Activated CD4-positive, alpha-beta T cell treated with anti-CD3 and anti-CD28 coated beads for 4 hours (primary cell): ENCODE results near the gene TMEM225B.
"Not testable (repeated sequence)": the region's sequence is repeated elsewhere in the genome, so short reads cannot be mapped to it uniquely, and the experiment has no call there.

ENCODE experiments used
- DNase-seq, 2 donors: peaks; one replicate each; pipeline ENCODE4 v3.0.0-alpha.2; 2020

TMEM225B gene, protein sequence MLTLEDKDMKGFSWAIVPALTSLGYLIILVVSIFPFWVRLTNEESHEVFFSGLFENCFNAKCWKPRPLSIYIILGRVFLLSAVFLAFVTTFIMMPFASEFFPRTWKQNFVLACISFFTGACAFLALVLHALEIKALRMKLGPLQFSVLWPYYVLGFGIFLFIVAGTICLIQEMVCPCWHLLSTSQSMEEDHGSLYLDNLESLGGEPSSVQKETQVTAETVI

DNA sequence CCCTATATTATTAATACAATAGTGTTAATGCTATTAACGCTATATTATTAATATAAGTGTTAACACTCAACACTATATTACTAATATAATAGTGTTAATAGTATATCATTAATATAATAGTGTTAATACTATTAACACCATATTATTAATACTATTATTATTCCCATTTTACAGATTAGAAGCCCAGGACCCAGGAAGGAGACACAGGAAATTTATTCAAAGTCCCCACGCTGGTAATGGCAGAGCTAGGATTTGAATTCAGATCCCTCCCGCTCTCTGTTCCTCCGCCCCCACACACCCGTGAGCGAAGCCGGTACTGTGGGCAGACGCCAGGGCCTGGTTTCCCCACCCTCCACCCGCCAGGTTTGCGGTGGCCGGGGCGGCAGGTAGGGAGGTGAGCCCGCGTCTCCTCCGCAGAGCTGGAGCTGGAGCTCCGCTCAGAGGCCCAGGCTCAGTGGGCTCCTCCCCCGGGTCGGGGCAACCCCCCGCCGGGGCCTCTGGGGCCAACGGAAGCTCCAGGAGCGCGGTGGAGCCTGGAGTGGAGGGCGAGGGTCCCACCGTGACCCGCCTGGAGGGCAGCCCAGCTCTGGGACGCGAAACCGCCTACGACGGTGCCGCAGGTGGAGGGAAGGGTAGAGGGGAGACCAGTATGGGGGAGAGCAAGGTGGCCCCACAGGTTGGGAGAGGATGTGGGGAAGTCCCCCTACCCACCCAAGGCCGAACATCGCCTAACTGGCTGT lies at the start of gene TMEM225B:
Gene TMEM225B, plus strand, starts transcription at position 506 of the 740 bp plus-strand sequence. CDS start 6,122 bp downstream, outside the sequence.
- no peak for DNase-seq

DNA sequence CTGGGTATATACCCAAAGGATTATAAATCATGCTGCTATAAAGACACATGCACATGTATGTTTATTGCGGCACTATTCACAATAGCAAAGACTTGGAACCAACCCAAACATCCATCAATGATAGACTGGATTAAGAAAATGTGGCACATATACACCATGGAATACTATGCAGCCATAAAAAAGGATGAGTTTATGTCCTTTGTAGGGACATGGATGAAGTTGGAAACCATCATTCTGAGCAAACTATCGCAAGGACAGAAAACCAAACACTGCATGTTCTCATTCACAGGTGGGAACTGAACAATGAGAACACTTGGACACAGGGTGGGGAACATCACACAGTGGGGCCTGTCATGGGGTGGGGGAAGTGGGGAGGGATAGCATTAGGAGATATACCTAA lies 48.5 kb upstream of the TMEM225B start:
- not testable (repeated sequence) for DNase-seq

DNA sequence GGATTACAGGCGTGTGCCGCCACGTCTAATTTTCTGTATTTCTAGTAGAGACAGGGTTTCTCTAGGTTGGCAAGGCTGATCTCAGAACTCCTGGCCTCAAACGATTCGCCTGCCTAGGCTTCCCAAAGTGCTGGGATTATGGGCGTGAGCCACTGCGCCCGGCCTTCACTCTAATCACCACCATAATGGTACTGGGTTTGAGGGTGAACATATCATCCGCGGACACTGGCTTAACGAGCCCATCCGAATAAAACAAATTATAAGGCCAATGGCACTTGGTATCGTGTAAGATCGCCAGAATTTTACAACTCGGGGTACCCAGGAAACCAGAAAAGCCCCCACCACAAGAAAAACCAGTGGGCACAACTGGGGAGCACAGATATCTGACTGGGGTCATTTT lies 46.7 kb upstream of the TMEM225B start:
- DNase-seq, result no peak

DNA sequence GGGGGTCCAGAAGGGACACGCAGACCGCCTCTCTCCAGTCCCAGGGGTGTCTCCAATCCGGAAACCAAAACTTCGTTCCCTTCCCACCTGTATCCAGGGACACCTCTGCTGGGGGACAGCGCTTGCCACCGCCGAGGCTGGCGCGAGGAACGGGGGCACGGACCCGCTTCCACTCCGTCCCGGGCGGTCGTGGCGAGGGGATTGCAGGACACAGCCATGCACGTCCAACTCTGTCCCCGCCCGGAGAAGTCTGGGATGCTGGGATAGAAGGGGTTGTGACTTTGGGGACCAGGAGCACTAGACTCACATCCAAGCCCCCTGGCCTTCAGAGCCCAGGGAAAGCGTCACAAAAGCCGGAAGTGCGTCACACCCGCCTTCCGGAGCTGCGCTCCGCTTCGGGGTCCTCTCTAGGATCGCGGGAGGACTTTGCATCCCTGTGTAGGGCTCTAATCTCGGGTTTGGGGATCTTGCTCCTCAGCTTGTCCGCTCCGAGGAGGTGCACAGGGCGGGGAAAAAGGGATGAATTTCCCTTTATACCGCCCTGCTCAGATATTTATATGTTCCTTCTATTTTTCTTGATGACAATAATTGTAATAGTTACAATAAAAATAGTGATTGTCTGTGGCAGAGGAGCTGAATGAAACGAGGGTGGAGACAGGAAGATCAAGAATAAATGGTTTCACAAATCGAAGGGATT lies 46.2 kb upstream of the TMEM225B start, which contains the start of gene FAM200A:
Gene FAM200A, minus strand, starts transcription at position 348 of the 697 bp plus-strand sequence. CDS start 3,707 bp downstream, outside the sequence.
- peak; percentile 80 to 82 for DNase-seq

DNA sequence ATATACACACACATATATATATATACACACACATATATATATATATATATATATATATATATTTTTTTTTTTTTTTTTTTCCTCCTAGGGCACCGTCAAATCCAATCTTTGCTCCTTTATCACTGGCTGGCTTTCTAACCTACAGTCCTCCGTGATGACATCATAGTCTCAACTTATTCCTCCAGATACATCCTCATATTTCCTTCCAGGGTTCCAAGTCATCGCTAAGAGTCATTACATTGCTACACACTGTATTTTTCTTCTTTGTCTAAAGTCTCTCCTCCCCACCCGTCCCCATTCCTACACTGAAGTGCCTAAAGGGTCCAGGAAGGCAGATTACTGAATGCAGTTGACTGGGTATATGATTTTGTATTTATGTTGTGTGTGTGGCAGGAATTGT lies 45.0 kb upstream of the TMEM225B start:
- no peak for DNase-seq

DNA sequence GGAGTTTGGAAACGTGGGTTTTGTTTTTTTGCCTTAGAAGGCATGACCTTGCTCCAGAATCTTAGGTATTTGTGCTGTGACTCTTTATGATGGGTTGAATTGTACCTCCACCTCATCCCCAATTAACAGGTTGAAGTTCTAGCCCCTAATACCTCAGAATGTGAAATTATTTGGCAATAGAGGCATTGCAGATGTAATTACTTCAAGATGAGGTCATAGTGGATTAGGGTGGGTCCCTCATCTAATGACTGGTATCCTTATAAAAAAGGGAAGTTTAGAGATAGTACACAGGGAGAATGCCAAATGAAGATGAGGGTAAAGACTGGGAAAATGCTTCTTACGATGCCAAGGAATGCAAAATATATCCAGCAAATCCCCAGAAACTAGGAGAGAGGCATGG lies 43.1 kb upstream of the TMEM225B start:
- no peak for DNase-seq

DNA sequence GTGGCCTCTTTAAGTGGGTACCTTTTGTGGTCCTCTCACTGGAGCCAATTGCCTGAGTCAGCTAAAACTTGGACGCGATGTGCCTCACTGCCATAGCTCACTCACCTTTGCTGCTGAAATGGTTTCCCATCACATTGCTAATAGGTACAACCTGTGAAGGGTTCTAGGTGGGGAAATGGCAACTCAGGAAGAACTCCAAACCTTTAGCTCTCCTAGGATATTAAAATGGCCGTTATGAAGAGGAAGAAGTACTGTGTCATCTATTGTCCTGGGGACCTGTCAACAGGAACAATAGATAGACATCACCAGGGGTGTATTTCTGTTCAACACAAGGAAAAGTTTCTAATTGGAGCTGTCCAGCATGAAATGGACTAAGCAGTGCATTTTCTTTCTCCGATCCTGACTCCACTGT lies 40.9 kb upstream of the TMEM225B start:
- DNase-seq, result no peak

DNA sequence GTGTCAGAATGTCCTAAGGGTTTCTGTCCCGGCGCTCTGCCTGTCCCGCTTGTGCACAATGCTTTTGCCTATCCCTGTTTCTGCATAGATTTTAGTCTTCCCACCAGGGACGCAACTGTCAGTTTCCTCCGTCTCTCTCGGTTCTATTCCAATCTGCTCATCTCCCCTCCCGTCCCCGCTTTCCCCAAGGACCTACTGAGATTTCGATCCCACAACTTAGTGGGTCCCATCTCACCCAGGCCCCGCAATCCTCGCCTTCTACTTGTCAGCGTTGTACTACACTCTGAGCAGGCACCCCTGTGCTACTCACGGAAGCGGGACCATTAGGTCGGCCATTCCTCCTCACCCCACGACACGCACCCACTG lies 40.1 kb upstream of the TMEM225B start:
- no peak for DNase-seq

DNA sequence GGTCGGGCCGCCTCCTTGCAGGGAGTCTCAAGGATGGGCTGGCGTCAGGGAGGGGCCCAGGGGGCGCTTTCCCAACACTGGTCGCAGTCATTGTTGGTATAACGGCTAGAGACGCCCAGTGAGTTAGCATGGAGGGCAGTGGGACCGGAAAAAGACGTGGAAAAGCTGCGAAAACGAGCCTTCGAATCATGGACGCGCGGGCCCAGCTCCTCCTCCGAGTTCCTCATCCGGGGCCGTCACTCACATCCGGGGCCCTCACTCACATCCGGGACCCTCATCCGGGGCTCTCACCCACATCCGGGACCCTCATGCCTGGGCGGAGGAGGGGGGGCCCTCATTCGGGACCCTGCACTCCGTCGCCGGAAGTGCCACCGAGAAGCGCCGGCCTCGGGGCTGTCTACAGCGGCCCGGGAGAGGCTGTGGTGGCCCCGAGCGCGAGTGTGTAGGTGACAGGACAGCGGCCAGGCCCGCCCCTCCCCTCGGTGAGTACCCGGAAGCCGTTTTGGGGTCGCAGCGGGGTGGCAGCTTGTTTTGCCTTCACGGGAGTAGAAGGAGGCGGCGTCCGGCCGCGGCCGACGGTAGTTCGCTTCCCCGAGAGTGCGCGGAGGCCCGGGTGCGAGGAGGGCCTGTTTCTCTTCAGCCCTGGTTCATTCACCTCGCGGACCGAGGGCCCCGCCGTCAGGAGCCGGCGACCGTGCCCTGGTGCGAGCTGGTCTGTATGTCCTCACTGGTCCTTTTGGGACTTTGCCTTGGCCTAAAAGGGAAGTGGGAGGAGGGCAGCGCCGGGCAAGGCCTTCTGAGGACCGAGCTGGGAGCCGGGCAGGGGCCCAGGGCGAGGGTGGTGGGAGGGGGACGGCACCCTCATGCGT lies 39.5 kb upstream of the TMEM225B start, which contains the start of gene ZNF655:
Gene ZNF655, plus strand, starts transcription at position 337 of the 869 bp plus-strand sequence. CDS start 1,918 bp downstream, outside the sequence.
- DNase-seq, result peak; percentile 82 to 86

DNA sequence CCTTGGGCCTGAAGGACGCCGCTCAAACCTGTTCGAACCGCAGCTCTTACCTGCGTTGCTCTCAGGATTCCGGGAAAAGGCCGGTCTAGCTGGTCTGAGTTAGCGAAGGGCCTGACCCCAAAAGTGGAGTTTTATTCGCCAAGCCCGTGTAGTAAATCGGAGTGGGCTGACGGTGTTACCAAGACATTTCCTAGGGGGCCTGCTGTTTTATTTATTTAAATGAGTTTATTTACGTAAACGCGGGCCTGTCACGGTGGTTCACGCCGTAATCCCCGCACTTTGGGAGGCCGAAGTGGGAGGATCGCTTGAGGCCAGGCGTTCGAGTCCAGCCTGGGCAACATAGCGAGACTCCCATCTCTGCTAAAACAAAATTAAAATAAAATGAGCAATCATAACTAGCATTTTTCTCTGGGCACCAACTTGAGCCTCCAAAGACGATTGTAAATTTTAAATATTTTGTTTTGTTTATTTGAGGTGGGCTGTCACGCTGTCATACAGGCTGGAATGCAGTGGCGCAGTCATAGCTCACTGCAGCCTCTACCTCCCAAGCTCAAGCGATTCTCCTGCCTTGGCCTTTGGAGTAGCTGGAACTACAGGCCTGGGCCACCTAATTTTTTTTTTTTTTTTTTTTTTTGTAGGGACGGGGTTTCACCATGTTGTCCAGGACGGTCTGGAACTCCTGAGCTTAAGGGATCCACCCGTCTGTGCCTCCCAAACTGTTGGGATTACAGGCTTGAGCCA lies 38.7 kb upstream of the TMEM225B start:
- no peak for DNase-seq

DNA sequence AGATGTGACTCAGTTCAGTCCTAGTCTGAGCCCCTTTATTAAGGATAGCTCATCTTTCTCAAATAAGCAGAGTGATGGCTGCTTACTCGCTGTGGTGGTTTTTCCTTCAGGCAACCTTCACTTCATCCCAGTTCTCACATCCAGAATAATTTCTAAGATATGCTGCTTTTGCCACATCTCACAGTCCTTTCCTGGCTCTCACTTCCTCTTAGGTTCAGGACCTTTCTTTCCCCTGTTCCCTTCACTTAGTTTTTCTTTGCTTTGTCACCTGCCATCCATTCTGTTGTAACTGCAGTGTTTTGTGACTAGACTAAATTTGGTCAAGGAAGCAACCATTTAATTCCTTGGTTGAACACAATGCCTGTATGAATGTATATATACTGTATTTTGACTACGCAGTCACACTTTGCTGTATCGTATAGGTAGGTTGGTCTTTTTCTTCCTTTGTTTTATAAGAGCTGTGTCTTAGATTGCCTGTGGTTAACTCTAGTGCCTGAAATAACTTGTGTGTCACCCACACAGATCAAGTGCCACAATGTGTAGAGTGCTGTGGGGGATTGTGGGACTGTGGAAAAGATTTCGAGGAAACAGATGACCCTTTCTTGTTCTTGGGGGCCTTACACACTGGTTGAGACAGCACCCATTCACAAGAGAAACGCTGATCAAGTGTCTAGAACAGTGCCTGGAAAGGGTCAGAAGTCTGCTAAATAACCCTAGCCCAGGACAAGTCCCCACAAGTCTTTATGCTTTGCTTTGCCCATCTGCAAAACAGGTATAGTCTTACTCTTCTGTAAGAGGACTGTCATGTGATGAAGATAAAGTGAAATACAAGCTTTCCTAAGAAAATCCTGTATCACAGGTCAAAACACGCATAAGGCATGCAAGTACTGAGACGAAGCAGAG lies 37.0 kb upstream of the TMEM225B start:
- DNase-seq, result no peak

DNA sequence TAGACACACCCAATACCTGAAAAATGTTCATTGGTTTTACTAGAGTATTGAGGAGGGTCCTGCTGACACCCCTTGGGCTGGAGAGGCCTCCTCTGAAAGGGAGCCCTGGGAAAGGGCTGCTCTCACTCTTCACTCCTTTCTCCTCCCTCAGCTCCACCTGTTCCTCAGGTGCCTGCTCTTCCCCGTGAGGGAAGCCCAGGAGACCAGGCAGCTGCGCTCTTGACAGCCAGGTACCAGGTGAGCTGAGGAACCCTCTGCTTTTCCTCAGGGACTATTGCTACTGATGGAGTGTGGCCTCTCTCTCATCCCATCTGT lies 36.4 kb upstream of the TMEM225B start:
- no peak for DNase-seq

DNA sequence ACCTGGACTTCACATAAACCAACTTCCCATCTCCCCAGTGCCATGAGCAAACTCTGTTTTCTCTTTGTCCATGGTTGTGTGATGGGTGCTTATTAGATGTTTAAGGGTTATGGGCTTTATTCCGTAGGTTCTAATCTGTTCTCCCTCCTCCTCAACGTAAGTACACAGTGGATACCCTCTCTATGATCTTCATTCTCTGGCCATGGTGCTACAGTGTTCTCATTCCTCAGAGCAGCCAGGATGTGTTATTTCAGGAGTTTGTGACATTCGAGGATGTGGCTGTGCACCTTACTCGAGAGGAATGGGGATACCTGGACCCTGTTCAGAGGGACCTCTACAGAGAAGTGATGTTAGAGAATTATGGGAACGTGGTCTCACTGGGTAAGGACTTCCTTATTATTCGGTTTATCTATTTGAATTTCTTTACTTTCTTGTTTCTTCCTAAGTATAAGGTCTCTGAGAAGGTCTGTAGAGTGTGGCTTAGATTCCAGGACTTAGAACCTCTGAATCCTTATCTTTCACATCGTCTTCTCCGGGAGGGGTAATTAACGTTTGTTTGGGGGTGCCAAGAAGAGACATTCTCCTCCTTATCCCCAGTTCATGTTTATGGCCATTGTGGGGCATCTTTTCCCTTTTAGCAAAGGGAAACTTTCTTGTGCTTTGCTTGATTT lies 35.8 kb upstream of the TMEM225B start:
- no peak for DNase-seq

DNA sequence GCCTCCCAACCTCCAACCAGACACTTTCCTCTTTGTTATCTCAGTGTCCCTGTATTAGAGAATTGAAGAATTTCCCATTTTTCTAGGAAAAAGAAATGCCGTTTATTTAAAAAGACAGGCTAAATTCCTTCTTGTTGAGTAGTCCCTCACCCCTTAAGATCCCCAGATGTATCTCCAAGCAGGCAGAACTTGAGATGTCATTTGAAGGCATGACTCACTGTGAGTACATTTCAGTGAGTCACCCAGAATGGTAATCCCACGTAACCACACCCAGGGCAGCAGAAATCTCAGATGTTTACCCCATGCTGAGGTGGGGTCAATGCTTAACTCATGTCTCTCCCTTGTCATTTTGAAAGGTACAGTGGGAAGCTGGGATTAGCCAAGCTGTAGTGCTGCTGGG lies 35.2 kb upstream of the TMEM225B start:
- peak; percentile 39 to 43 for DNase-seq

DNA sequence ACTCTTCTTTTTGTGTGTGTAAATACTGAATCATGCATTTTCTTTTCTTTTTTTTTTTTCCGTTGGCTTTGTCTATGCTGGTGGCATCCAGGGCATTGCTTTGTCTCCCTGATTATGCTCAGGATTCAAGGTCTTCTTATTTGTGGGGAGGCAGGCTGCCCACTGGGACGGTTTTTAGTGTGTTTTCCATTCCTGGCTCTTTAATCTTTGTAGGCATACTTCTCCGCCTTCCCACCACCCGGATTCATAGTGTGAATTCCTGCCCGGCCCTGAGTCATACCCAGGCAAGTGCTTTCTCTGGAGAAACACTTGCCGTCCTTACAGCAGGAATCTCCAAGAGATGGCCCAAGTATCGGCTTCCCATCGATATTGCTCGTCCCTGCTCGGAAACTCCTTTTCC lies 34.4 kb upstream of the TMEM225B start:
- DNase-seq, result no peak

DNA sequence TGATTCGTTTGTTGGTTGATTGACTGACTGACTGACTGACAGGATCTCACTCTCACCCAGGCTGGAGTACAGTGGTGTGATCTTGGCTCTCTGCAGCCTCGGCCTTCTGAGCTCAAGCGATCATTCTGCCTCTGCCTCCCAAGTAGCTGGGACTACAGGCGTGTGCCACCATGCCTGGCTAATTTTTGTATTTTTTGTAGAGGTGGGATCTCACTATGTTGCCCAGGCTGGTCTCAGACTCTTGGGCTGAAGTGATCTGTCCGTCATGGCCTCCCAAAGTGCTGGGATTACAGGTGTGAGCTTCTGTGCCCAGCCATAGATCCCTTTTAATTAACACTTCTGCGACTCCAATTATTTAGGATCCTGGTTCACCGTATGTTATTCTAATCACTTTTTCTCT lies 29.3 kb upstream of the TMEM225B start:
- not testable (repeated sequence) for DNase-seq

DNA sequence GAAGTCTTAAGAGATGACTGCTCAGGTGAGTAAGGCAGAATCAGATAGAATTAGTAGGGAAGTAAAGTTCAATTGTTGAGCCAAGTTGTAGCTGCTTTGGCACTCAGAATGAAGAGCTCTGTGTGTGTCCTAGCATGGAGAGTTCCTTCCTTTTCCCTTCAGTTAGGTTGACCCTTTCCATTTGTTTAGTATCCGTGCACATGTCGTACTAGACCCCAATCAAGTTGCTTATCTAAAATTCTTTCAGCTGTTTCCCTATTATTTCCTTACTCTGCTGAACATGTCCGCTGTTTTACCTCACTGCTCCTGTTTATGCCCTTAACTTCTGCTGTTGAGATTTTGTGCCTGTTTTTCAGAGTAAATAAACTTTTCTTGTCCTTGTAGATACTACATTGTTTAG lies 26.3 kb upstream of the TMEM225B start:
- no peak for DNase-seq

DNA sequence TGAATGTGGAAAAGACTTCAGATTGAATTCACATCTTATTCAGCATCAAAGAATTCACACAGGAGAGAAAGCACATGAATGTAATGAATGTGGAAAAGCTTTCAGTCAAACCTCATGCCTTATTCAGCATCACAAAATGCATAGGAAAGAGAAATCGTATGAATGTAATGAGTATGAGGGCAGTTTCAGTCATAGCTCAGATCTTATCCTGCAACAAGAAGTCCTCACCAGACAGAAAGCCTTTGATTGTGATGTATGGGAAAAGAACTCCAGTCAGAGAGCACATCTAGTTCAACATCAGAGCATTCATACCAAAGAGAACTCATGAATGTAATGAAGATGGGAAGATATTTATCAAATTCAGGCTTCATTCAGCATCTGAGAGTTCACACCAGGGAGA lies 24.8 kb upstream of the TMEM225B start:
- DNase-seq, result no peak

DNA sequence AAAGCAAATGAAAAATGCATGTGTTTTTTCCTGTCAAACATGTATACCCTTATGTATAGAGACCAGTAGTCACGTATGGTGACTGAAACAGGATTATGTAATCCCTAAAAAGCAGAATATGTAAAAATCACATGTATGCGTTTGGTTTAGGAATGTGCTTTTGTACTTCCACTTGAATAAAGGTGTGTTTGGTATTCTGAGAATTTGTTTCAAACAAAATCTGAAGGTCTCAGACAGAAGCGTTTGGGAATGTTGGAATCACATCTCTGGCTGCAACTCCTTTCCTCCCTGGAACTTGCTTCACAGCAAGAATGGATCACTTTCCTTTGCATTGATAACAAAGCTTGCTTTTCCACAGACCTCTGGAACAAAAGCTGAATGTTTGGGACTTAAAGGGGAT lies 21.8 kb upstream of the TMEM225B start:
- DNase-seq, result no peak

DNA sequence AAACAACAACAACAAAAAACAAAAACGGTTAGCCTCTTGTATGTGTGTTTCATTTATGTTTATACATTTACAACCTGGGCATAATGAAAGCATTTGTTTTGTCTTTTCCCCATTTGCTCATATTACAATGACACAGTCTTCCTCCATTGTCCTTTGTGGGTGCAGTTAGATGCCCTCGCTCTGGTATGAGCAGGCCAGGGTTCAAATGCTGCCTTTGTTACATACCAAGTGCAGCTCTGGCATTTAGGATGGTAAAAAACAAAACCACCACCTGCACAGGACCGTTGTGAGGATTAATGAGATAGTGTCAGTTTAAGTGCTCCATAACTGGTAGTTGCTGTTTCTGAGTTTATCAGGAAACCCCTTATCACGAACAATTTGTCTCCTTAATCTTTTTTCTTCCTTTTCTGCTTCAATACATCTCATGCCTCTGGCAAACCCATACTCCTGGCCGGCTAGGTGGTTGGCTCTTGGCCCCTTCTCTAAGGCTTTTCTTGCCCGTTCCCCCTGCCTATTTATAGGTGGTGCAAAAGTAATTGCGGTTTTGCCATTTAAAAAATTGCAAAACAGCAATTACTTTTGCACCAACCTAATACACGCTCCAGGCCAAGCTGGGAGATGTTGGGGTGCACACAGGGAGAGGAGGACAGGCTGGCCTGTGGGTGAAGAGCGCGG lies 18.6 kb upstream of the TMEM225B start:
- DNase-seq, result no peak
